ENCODE results near the gene ZDHHC14.

Gene ZDHHC14

GRCh38 chr6:157496534-157497095 lies 115.6 kb downstream of the ZDHHC14 start:
- no peak for DNase-seq

- DNase-seq: no peak
These were observed 116.6 kb downstream of the ZDHHC14 start for GRCh38 chr6:157497579-157497978.

DNA sequence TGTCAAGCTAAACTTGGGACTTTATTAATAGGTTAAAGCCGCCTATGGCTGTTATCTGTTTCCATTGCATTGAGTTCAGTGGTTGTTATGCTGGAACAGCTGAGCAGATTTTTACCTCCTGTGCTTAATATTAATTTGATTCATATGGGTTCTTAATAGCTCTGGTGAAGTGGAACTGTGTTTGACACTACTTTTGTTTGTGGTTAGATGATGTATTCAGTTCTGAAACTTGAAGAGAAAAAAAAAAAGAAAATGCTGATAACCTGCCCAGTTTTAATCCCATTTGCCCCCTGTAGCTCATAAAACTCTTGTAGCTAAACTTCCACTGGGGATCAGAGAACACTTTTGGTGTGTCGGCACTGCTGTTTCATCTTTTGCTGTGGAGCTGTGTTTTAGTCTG lies 117.8 kb downstream of the ZDHHC14 start:
- DNase-seq: no peak

- no peak for DNase-seq
These were observed 119.0 kb downstream of the ZDHHC14 start for GRCh38 chr6:157500022-157500421.

DNA sequence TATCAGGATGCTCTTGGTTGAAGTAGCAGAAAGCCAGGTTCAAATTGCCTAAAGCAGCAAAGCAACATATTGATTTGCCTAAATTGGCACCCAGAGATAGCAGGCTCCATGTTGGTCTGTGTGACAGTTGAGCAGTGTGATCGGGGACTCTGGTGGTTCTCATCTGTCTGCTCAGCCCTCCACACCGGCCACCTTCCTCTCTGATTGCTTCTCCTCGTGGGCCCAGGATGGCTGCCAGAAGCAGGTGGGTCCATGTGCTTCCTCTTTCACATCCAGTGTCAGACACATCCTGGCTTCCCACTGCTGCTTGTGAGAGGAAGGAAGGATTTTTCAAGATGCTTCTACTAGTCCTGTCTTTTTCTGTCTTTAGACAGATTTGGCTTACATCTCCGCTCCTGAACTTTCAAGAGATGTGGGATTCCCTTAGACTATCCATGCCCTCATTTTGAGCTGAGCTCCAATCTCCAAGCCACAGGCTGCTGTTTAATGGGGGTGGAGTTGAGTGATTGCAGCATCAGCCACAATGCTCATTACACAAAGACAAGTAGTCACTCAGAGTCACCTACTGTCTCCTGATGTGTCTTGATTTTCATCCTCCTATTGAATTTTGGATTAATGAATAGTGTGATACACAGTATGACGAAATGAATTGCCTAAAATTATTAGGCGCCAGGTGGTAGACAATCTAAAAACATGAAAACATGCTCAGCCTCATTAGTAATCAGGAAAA lies 122.2 kb downstream of the ZDHHC14 start:
- DNase-seq: no peak

DNA sequence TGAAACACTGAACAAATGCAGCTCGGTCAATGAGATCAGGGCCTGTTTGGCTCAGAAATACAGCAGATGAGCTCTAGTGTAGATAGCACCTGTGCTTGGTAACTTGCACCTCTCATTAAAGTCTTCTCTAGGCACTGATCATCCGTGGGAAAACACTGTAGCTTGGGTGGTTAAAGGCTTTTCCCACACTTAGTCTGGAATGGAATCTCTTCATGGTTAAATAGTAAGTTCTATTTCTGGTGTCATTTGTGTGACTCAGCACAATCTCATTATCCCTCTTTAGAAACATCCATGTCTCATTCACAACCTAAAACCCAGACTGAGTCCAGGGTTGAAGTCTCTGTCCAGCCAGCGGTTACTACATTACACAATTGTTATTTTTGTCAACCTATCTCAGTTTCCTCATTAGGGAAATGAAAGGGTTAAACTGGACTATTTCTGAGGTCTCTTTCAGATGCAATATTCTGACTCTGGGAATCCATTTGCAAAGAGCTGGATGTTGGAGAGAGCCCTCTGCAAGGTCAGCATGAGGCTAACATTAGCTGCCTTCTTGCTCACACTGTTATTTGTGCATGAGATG lies 125.0 kb downstream of the ZDHHC14 start:
- no peak for DNase-seq

GRCh38 chr6:157510323-157511188 lies 129.6 kb downstream of the ZDHHC14 start:
- DNase-seq: no peak

DNA sequence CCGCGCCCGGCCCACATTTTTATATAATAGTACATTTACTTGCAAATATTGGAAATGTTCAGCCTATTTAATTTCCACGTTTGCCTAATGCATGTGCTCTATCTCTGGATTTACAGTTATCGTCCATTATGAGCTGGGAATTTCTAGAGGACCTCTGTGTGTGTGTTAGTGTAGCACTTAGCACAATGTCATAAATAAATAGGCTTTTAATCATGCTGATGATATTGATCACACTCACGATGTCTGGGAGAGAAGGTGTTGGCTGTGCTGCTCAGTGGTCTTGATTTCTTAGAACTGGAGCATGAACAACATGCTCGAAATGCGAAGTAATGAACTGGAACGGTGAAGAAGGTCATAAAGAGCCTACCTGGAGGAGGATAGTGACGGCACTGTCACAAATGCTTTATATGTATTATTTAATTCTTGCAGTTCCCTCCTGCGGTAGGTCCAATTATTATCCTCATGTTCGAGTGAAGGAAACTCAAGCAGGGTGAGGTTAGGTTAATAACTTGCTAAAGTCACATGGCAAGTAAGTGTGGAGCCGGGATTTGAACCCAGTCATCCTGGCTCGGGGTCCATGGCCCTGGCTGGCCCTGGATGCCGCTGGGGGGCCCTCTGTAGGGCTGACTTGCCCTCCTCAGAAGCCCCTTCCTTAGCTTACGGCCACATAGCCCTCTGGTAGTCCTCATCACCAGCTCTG lies 130.8 kb downstream of the ZDHHC14 start:
- DNase-seq: no peak

- DNase-seq: no peak
These were observed 131.3 kb downstream of the ZDHHC14 start for GRCh38 chr6:157512382-157512682.

GRCh38 chr6:157513004-157513603 lies 132.1 kb downstream of the ZDHHC14 start:
- no peak for DNase-seq

DNA sequence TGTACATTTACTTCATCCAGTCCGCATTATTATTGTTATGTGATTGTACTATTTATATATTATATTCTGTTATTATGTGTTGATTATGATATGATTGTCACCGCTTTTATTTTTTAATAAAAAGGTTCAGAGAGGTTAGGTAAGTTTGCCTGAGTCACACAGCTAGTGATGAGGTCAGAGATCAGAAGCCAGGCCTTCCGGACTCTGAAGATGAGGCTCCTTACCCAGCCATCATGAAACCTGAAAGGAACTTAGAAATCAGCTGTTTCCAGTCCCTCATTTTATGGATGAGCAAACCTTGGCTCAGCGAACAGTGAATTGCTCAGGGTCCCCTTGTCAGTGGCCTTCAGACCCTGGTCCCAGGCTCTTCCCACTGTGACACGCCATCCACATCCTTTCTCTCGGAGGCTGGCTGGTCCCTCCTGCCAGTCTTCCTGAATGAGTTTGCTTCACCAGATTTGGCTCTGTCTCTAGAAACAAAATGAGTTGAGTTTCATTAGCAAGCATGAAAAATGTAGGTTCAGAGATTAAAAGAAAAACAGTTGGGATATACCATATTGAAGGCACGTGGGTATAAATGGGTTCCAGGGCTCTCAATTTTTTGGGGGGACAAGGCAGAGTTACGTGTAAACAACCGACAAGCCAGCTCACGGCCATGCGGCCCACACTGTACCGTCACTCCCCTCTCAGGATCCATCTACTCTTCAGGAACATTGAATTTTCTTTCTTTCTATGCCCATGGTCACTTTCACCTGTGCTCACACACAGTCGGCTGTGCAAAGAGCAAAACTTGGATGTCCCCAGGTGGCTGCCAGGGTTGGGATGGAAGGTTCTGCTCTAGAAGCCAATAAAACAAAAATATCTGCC lies 132.9 kb downstream of the ZDHHC14 start:
- no peak for DNase-seq

- no peak for DNase-seq
These were observed 133.9 kb downstream of the ZDHHC14 start for GRCh38 chr6:157514659-157515496.

DNA sequence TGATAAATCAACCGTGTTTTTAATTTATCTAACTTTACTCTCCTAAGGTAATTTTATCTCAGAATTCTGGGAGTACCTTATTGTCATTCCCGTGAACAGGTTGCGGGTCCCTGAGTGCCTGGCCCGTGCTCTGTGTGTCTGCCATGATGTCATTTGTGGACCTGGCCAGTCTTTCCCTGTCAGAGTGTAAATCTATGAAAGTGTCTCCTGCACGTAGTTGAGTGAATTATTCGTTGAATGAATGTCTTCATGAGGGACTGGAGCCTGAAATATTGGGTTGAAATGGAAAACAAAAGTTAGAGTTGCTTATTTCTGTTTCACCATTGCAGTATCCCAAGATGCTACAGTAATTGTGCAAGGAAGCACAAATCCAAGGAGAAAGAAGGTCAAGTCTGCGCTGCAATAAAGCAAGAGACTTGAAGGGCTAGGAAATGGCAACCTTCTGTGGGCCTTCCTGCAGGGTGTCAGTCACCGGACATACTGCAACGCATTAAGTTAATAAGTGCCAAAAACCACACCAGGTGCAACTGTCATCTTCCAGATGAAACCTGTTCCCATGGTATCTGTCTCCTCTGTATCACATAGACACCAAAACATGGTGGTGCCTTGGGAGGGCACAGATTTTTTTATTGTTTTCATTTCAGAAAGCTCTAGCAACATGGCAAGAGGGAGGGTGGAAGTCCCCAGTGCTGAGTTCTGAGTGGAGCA lies 135.5 kb downstream of the ZDHHC14 start:
- DNase-seq: no peak

DNA sequence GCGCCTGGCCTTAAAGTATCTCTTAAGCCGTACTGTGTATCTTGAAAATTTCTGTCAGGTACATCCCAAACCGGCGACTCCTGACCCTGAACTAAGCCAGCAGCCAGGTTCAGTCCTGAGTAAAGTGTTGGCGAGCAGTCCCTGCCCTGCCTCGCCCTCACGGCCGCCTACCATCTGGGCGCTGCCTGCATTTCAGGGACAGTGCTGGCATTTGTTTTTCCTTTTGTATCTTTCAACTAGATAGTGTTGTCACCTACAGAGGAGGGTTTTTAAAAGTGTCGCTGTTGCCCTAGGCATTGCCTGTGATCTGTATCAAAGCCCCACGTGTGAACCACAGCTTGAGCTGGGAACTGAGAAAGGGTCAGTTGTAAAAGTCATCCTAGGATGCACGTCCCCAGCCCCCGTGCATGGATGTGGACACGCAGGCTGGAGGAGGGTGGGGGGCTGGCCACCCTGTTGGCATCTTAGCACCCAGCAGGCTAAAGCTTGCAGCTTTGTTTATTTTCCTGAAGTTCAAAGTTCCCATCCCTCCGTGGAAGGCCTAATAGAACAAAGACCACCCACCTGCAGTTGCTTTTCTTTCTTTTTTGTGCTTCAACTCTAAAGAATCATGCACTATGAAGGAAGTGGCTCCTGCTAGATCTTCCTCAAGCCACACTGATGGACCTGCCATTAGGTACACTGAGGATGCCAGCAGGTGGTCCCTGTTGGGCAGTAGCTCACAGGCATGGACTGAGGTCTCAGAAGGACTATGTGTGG lies 136.8 kb downstream of the ZDHHC14 start:
- DNase-seq: no peak

DNA sequence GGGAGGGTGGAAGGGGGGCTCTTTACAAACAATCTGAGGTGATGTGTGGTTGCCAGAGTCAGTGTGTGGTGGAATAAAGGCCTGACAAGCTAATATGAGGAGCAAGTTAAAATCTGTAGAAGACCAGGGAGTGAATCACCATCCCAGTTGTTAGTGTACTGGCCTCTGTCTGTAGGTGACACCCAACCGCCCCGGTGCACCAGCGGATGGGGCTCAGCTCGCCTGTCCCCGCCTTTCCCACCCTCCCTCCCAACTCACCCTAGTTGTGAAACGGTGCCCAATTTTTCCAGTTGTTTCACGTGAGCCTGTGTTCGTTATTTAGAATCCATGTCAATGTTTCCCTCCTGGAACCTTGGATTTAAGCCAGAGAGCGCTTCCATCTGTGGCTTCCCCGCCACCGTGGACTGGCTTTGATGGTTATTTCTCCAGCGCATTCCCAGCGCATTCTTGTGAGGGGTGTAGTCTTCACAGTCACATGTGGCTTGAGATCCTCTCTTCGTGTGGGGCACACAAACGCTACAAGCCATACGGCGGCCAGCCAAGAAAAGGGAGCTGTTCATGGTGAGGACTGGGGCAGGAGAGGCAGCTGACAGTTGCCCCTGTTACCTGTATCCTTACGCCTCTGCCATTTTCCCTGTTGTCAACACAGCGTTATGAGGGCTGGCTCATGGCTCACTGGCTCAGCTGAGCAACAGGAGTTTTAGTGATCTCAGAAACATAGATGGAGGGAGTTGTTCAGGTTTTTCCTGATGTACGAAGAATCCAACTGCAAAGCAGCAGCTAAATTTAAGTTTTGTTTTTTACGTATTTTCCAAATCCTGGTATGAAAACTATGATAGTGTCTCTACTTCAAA lies 137.6 kb downstream of the ZDHHC14 start:
- DNase-seq: no peak

DNA sequence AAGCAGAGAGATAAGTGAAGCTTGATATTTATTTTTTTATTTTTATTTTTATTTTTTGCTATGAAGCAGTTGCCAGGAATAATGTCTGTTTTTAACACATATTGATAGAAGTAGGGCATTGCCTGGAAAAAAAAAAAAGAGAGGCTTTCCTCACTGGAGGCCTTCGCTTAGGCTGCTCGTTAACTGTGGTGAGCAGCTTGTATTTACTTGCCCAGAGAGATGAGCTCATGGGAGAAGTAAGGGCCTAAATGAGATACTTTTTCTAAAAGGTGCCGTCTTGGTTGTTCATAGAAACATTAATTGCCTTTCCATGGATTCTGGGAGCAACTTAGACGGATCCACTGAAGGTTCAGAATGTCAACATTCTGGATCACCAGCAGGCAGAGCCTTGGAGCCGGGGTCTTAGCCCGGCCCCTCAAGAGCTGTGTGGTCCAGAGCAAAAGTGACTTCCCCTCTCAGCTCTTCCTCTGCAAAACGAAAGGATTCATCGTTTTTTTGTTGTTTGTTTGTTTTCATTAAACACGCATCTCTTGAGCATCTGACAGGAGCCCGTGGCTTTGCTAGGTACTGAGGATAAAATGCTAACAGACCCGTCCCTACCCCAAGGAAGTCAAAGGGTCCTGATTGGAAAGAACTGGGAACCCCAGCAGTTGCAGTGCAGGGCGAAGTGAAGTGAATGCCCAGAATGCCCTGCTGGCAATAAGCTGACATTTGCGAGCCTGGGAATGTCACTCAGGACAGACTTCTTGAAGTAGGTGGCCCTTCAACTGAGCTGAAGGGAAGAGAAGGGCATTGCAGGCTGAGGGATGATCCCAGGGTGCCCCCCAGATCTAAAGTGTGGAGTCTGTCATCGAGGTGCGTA lies 138.5 kb downstream of the ZDHHC14 start:
- DNase-seq: no peak

- no peak for DNase-seq
These were observed 139.1 kb downstream of the ZDHHC14 start for GRCh38 chr6:157520117-157520406.
